TTC549 (cell line): ENCODE results near the gene RHOT1.
"Not testable (repeated sequence)": the region's sequence is repeated elsewhere in the genome, so short reads cannot be mapped to it uniquely, and the experiment has no call there.

Experiments
- FAIRE-seq: peaks from 2 replicates; lab custom pipeline; 2012; peaks lifted over from hg19 to GRCh38; lab: Jason Lieb, UNC

The RHOT1 gene

DNA sequence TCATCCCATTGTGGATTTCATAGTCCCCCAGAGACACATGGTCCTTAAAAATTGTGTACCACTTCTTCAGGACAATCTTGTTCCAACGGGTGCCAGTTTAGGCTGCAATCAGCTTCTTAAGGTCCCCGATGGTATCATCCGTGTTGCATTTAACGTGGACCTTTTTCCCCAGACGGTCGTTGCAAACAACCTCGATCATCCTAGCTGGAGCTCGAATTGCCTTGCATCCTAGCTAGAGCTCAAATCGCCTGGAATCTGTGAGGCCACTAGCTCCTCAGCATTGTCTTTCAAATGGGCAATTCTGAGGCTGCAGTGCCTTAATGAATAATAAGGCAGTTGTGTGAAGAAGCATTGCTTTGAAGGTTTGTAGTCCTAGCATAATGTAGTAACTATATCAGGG is 85.6 kb downstream of the RHOT1 start:
- FAIRE-seq: no peak

DNA sequence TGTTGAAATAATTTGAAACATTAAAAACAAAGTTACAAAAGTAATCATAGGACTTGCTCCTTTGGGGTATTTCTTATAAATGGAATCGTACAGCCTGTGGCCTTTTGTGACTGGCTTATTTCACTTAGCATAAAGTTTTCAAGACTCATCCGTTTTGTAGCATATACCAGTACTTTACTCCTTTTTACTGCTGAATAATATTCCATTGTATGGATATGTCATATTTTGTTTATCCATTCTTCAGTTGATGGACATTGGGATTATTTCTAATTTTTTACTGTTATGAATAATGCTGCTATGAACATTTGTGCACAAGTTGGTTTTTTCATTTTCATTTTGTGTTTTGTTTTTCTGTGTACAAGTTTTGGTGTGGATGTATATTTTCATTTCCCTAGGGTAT is 93.3 kb downstream of the RHOT1 start:
- no peak for FAIRE-seq

DNA sequence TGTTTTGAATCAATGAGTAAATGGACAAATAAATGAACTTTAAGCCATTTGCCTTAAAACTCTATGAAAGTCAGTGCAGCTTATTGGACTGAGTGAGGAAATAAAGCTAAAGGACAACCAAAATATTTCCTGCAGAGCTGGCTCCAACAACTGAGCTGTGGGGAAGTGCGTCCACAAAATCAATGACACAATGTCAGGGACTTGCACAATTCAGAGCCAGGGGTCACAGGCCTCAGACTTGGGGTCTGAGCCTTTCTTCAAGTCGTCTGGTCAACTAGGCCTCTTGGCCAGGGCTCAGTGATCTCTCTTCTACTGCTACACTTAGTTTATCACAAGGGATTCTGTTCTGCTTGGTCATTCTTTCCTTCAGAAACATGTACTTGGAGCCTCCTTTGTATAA is 97.2 kb downstream of the RHOT1 start:
- no peak for FAIRE-seq

DNA sequence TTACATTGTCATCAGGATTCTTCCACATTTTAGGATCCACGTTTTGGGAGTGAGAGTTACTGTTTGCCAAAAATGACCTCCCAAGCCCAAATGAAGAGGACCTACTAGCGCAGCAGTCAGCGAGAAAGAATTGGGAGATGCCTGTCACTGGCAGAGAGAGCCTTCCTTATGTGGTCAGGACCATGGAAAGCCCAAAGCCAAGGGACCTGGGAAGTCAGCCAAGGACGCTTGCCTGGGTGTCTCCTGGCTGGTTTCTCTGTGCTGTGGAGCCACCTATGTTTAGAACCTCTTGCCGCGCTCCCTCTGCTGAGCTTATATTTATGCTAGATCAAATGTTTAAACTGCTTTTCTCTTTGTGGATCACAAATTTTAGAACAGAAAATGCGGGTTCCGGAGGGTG is 98.4 kb downstream of the RHOT1 start:
- FAIRE-seq: no peak

DNA sequence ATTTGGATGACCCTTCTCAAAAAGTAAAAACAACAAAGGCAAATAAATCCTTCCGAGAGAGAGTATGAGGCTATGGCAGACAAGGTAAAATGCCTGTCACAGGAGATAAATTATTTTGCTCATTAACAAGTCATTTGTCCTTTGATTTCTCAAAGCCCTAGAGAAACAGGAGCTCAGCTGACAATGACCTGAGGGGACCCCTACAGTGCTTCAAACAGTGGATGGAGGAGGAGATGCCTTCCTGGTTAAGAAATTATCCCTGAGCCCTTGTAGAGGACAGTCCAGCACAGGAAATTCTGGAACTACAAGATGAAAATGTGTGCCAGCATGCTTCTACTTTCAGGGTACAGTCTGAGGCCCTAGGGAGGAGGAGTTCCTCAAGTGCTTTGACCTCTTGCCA is 99.3 kb downstream of the RHOT1 start:
- no peak for FAIRE-seq

DNA sequence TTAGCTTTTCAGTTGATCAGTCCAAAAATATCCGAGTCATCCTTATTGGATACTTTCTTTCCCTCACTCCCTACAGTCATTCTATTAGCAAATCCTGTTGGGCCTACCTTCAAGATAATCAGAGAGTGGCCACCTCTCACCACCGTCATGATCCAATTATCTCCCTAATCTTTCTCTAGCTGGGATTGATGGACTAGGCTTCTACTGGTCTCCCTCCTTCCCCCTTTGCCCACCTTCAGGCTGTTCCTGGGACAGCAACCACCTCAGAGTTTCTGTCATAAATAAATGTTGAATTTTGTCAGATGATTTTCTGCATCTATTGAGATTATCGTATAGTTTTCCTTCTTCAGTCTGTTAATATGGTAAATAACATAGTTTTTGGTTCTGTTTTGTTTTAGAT is 107.2 kb downstream of the RHOT1 start:
- no peak for FAIRE-seq

DNA sequence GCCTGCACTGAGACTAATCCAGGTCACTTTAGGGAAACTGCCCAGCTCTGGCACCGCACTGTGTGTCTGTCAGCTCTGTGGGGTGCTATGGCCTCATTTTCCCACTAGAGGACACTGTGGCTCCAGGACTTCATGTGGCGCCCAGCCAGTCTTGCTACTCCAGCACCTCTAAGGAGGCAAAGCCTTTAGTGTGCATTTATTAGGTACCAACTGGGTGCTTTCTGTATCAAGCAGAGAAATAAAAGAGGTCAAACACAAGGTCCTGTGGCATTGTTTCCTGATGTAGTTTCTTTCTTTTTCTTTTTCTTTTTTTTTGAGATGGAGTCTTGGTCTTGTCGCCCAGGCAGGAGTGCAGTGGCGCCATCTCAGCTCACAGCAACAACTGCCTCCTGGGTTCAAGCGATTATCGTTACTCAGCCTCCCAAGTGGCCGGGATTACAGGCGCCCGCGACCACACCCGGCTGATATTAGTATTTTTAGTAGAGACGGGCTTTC is 110.9 kb downstream of the RHOT1 start:
- no peak for FAIRE-seq

DNA sequence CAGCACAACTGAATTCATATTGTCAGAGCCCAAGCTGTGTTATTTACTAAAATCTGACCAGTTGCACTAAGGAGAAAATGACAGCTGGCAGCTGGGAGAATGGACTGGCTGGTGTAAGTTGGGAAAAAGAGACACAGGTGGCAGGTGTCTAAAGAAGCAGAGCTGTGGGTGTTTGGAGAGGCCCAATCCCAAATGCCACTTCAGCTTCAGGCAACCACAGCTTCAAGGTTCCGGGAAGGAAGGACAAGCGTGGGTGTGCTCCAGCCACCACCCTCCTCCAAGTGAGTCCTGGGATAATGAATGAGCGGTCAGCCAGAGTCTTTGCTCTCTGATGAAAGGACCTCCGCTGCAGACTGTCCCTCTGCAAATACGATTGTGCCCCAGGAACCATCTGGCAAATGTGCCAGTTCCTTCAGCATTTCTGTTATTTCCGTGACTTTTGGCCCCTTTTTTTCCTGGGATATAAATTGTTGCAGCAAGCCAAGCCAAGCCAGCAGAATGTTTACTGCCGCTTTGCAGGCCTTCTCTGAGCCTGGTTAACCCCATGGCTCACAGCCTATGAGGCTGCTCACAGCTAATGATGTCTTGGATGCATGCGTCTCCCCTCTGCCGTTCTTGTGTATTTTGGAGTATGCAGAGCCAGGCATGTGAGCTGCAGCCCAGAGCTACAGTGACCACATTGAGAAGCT is 113.9 kb downstream of the RHOT1 start:
- no peak for FAIRE-seq

DNA sequence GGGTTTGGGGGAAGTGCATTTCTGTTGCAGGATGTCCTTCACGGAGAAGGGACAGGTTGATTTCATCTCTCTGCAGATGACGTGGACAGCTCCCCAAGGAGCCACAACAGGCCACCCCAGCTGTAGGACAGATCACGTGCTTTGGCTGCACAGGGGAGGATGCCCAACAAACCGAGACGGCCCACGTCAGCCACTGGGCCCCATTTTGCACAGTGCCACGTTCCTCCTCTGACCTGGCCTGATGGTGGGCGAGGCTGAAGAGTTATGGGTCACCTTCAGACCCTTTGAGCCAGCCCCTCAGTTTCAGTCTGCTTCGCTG is 114.4 kb downstream of the RHOT1 start:
- FAIRE-seq: no peak

DNA sequence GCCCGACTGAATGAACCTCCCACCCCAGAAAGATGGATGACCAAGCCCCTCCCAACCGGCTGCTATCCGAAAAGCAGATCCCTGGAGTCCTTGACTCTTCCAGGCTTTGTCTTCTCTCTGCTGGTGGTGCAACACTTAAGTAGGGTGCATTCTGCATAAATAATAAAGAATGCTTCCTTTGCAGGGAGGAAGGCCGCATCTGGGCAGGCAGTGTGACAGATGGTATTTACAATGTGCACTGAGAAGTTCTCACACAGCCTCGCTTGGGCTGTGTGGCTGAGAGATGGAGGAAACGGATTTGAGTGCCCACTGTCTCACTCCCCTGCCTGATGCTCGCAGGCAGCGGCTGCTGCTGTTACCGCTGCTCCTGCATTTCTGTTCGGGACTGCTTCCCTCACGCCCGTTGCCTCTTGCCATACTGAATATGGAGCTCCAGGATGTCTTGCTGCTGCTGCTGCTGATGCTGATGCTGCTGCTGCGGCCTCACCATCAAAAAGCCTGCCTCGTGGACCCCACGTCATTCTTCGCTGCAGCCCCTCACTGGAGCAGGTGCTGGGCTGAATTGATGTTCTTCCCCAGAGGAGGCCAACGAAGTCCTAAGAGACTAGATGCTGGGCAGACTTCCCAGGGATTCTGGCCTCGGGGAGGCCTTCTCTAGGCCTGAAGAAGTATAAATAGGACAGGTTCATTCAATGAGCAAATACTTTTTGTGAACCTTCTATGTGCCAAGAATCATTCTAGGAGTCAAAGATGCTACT is 116.3 kb downstream of the RHOT1 start:
- FAIRE-seq: no peak

DNA sequence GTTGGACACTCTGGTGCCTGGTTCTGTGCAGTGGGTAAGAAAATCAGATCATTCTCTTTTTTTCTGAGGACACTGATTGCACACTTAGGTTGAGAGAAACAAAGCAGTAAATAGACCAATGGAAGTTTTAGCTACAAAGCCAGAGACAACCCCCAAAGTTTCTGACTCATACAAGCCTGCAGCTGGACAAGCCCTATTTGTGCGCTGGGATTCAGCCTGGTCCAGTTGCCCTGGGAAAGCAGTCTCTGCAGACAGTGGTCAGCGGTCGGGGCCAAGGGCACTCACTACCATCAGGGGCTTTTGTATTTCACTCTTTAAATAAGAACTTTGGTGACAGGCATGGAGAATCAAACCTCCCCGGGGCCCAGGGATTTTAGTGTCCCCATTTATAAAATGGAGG is 117.3 kb downstream of the RHOT1 start:
- FAIRE-seq: no peak

DNA sequence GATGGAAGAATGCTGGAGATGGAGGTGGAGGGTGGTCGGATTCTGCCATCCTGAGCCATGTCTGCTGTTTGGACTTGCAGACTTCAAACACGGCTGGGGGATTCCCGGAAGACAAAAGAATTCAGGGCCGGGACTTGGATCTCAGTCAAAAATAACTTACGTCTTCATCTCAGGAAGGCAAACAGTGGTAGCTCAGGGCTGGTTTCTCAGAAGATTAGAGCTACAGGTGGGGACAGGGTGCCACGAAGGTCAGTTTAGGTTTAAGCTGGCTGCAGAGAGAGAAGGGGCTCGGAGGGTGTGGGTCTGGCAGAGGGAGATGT is 119.1 kb downstream of the RHOT1 start:
- FAIRE-seq: no peak

DNA sequence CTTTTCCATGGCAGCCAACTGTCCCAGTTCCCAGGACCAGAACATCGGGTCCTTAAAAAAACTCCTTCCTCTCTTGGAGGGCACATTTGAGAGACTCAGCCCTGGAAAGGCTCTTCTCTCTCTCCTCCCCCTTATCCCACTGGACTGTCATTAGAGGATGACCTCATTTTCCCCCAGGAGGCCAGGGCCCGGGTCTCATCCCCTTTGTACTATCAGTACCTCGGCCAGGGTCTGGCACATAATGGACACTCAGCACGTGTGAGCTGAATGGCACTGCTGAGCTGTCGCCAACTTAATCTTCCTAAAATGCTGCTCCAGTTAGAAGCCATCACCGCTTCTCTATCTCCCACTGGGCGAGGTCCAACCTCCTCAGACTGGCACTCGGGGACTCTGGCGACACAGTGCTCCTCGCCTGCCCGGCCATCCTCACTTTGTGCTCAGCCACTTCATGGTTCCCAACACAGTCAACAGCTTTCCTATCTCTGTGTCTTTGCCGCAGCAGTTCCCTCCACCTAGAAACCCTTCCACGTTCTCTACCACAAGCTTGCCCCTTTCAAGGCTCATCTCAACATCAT is 119.7 kb downstream of the RHOT1 start:
- no peak for FAIRE-seq

DNA sequence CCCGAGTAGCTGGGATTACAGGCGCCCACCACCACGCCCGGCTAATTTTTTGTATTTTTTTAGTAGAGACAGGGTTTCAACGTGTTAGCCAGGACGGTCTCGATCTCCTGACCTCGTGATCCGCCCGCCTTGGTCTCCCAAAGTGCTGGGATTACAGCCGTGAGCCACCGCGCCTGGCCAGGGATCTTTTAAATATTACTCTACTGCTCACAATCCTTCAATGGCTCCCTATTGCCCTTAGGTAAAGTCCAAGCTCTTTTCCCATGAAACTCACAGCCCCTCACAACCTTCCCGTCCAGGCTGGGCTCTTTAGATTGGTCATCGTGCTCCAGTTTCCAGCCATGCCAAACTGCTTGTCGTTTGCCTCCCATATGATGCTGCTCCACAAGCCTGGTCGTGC is 121.2 kb downstream of the RHOT1 start:
- not testable (repeated sequence) for FAIRE-seq

DNA sequence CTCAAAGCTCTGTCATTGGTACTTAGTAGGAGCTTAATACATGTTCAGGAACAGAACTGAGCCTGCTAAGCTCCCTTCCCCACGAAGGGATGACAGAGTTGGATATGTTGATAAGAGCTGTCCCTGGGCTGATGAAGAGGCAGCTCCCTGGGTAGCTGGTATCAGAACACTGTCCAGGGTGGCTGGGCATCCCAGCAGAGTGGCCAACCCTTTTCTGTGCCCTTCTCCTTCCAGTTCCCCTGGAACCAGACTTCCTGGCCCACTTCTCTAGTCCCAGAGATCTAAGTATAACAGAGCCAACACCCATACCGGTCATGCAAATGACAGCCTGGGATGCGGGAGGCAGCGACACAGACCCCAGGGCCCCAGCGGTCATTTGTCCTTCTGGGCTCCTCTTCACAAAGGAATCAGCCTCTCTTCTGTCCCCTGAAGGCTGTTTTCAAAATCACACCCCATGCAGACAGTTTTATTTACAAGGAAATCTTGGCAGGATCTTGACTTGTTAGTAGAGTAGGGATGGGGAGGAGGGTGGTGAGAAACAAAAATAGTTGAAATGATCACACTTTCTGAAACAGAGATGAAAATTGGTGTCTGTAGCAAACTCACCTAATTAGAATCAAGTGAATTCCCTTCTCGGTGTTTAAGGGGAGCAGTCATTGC is 122.0 kb downstream of the RHOT1 start:
- no peak for FAIRE-seq

DNA sequence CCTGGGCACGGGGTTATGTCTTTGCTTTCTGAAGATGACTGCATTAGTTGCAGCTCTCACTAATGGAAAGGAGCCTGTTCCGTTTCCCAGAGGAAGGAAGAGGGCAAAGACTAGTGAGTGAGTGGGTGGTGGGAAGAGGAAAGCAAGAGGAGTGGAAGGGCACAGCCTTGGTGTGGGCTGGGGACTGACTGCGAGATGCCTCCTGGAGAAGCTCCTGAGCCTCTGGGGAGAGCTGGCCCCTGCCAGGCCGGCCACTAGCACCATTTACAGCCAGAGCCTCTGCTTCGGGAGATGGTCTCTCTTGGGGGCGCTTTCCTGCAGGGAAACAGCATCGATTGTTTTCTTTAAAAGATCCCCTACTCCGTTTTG is 122.5 kb downstream of the RHOT1 start:
- no peak for FAIRE-seq

DNA sequence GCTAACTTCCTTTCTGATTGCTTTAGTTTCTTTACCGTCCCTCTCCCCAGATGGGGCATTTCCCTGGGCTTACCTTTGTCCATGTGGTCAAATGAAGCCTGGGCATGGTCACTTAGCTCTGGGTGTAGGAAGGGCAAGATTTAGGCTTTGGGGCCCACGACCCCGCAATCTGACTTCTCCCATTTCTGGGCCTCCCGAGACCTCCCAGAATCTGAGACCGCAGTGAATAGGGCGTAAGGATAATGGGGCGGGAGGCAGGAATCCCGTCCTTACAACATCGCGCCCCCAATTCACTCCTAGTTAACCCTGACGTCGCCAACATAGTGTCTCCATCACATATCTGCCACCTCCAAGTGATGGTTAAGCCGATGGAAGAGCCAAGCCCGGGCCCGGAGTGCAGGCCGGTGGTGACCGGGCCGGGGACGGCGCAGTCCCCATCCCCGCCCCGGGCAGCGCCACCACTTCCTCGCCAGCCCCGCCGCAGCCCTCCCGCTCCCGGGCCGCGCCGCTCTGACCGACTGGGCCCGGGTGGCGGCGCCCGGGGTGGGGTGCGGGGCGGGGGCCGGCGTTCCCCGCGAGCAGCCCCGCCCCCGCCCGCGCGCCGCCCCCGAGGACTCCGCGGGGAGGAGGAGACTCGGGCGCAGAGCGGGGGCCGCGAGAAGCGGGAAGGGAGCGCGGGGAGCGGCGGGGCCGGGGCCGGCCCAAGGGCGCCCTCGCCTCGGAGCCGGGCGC is 123.1 kb downstream of the RHOT1 start, which contains the start of gene RHBDL3:
TSS of gene RHBDL3 (plus strand) at position 641 of the 732 bp plus-strand sequence. CDS start 358 bp downstream, outside the sequence.
- FAIRE-seq: no peak

DNA sequence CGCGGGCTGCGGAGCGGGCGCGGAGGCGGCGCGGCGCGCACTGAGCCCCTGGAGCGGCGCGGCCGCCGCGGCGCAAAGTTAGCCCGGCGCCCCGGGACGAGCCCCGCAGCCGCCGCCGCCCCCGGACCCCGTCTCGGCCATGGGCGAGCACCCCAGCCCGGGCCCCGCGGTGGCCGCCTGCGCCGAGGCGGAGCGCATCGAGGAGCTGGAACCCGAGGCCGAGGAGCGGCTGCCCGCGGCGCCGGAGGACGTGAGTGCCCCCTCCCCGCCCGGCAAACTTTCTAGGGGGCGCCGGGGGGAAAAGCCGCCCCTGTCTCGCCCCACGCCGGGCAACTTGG is 123.7 kb downstream of the RHOT1 start:
- no peak for FAIRE-seq

DNA sequence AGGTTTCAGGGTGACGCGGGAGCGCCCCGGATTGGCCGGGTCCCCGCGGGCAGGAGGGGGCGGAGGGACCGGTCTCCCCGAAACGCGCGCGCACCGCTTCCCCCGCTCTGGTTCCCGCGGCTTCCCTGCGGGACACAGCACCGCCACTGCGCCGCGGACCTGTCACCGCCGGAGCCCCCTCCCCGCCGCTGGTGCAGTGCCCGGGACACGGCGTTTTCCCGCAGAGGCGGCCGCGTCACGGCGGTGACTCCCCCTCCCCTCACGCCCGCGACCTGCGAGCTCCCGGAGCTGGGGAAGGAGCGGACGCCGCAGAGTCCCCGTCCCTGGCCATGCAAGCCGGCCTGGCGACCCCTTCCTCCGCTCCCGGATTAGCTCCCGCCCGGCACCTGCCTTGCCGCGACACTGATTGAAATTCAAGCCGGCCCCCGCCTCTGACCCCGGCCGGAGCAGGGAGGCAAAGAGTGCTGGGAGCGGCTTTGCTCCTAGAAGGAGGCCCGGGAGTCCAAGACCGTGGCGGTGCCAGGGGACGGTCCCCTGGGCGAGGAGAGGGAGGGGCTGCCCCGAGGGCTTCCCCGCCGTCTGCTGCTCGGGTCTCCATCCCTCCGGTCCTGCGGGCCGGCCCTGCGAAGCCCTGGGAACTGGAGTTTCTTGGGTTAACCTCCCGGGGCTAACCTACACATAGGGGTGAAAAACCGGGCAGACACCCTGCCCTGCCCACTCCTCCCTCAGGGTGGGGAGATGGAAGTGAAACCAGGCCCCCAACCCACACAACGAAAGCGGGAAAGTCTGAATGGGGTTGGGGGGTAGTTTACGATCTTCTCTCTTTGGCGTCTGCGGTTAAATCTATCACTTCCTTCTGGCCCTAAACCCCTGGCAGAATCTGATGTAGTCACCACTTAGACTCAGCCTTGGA is 124.3 kb downstream of the RHOT1 start:
- FAIRE-seq: no peak

DNA sequence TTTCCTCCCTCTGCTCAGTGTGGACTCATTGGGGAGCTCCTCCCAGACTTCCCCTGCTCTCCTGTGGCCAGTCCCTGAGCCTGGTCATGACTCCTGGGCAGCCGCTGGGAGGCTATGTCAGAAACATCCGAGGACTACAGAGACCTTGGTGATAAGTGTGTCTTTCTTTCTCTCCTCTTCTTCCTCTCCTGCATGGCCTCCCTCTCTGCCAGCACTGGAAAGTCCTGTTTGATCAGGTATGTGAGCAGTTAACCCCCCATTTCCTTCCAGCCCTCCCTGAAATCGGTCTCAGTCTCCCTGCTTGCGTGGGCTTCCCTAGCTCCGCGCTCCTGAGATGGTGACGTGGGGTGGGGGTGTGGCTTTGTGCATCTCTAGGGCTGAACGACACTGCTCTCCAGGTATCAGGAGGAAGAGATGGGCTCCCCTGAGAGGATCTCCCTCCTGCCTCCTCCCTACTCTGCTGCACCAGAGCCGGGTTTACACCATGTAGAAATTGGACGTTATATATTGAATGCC is 125.4 kb downstream of the RHOT1 start:
- no peak for FAIRE-seq

DNA sequence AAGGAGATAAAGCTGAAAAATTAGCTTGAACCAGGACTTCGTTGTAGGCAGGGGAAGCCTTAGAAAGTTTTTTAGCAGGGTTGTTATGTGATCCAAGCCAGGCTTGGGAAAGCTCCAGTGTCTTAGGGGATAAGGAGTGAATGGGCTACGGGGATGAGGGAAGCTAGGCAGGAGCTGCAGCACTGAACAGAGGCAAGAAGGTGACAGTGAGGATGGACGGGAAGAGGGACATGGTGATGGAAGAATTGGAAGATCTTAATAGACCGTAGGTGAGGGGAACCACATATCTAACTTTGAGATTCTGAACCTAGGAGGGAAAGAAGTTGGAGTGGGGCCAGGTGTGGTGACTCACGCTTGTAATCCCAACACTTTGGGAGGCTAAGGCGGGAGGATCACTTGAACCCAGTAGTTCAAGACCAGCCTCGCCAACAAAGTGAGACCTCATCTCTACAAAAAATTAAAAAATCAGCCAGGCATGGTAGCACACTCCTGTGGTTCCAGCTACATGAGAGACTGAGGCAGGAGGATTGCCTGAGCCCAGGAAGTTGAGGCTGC is 126.5 kb downstream of the RHOT1 start:
- FAIRE-seq: no peak
